ENCODE data around the gene ACSL3.

ACSL3 gene

DNA sequence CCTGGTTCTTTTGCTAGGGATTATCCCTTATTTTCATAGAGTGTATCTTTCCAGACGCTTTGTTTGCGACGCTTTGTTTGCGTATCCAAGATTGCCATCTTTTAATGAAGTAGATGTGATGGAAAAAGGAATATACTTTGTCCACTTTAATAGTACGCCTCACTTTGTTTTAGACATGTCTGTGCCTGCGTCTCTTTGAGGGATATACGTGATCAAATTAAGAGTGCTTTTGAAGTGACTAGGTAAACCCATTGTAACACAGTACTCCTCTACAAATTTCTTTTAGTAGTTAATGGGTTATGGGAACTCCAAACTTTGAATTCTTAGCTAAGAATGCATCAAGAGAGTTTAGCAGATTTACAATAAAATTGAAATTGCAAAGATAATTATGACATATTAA lies 27.9 kb downstream of the ACSL3 start:
- no peak overlapping the region for H3K4me3 ChIP-seq (ENCODE audit: low read length)
- peaks cover 86% of the 10 kb centered on the region for H3K79me2 ChIP-seq (ENCODE audit: control insufficient read depth, low read length)
- no peak for TF ChIP-seq EZH2phosphoT487 (IDR thresholded peaks at IDR 0.05; ENCODE audit: borderline replicate concordance, low read length)
- TF ChIP-seq, protein P1, sequence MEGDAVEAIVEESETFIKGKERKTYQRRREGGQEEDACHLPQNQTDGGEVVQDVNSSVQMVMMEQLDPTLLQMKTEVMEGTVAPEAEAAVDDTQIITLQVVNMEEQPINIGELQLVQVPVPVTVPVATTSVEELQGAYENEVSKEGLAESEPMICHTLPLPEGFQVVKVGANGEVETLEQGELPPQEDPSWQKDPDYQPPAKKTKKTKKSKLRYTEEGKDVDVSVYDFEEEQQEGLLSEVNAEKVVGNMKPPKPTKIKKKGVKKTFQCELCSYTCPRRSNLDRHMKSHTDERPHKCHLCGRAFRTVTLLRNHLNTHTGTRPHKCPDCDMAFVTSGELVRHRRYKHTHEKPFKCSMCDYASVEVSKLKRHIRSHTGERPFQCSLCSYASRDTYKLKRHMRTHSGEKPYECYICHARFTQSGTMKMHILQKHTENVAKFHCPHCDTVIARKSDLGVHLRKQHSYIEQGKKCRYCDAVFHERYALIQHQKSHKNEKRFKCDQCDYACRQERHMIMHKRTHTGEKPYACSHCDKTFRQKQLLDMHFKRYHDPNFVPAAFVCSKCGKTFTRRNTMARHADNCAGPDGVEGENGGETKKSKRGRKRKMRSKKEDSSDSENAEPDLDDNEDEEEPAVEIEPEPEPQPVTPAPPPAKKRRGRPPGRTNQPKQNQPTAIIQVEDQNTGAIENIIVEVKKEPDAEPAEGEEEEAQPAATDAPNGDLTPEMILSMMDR (IDR thresholded peaks at IDR 0.05; ENCODE audit: low read depth, low read length, poor library complexity, severe bottlenecking) = no peak
- no peak overlapping the region for H3K4me2 ChIP-seq (ENCODE audit: low read length)
- H3K36me3 ChIP-seq (ENCODE audit: control insufficient read depth, low read length) = peaks cover 9% of the 10 kb centered on the region
- peaks cover 14% of the 10 kb centered on the region for H4K20me1 ChIP-seq (ENCODE audit: control insufficient read depth, insufficient read depth, low read depth, low read length)
- H3K4me1 ChIP-seq (ENCODE audit: control insufficient read depth, low read length) = no peaks in the 10 kb centered on the region
- H3F3A ChIP-seq (ENCODE audit: control insufficient read depth, insufficient read depth) = 0 out of 2 replicates have a peak, but pooled peaks cover 2% of the 10 kb centered on the region
- no peak overlapping the region for H3K27ac ChIP-seq (ENCODE audit: low read depth, low read length)
- H3K9me3 ChIP-seq (ENCODE audit: control insufficient read depth, insufficient read depth, low read length) = no peaks in the 10 kb centered on the region
- H3K27me3 ChIP-seq (ENCODE audit: control insufficient read depth, low read length) = no peaks in the 10 kb centered on the region
- no peaks in the 10 kb centered on the region for H3K9me2 ChIP-seq (replicated peaks; ENCODE audit: control insufficient read depth, low read length)

DNA sequence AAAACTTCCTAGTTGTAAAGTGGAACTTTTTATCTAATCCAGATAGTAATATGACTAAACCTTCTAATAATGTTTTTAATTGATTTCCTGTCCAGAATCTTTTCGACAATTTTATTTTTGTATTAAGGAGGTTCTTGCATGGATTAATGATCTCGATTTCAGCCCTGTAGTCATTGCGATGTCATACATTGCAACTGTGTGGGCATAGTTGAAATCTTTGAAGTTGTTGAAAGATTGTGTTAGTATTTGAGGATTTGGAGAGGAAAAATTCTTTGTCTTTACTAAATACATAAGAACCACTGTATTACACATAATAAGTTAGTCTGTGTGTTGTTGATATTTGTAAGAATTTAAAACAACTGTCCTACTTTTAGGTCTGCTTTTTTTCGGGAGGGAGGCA lies 31.1 kb downstream of the ACSL3 start:
- TF ChIP-seq, protein P1 (IDR thresholded peaks at IDR 0.05; ENCODE audit: low read depth, low read length, poor library complexity, severe bottlenecking) = no peak
- no peak for TF ChIP-seq EZH2phosphoT487 (IDR thresholded peaks at IDR 0.05; ENCODE audit: borderline replicate concordance, low read length)
- Histone ChIP-seq H4K20me1 (ENCODE audit: control insufficient read depth, insufficient read depth, low read depth, low read length) (0 out of 2 replicates have a peak, but pooled peaks cover 3% of the 10 kb centered on the region), H3K27me3 (ENCODE audit: control insufficient read depth, low read length) (no peaks in the 10 kb centered on the region), H3K4me1 (ENCODE audit: control insufficient read depth, low read length) (peaks cover 14% of the 10 kb centered on the region), H3K4me3 (ENCODE audit: low read length) (no peak overlapping the region), H3K4me2 (ENCODE audit: low read length) (no peak overlapping the region), H3K79me2 (ENCODE audit: control insufficient read depth, low read length) (peaks cover 71% of the 10 kb centered on the region), H3K36me3 (ENCODE audit: control insufficient read depth, low read length) (peaks cover 9% of the 10 kb centered on the region), H3K9me2 (replicated peaks; ENCODE audit: control insufficient read depth, low read length) (no peaks in the 10 kb centered on the region), H3K27ac (ENCODE audit: low read depth, low read length) (no peak overlapping the region), H3K9me3 (ENCODE audit: control insufficient read depth, insufficient read depth, low read length) (no peaks in the 10 kb centered on the region), H3F3A (ENCODE audit: control insufficient read depth, insufficient read depth) (0 out of 2 replicates have a peak, but pooled peaks cover 2% of the 10 kb centered on the region)

DNA sequence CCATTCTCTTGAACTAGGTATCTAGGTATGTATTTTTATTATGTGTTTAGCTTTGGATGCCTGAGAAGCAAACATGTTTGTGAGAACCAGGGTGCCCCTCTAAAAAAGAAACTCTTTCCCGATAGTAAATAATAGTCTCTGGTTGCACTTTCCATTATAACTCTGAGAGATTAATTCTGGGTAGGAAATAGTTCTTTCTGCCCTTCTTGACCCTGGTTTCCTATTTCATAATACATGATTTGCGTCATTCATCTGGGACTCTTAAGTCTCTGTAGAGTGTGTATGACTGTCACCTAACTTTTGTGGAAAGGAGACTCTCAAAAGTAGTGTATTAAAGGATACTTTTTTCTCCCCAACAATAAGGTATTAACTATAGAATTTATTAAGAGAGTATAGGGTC lies 31.5 kb downstream of the ACSL3 start:
- Histone ChIP-seq H3K4me3 (ENCODE audit: low read length) (no peak overlapping the region), H3K27me3 (ENCODE audit: control insufficient read depth, low read length) (no peaks in the 10 kb centered on the region), H3K36me3 (ENCODE audit: control insufficient read depth, low read length) (peaks cover 7% of the 10 kb centered on the region), H3K9me3 (ENCODE audit: control insufficient read depth, insufficient read depth, low read length) (no peaks in the 10 kb centered on the region), H3K4me2 (ENCODE audit: low read length) (no peak overlapping the region), H3F3A (ENCODE audit: control insufficient read depth, insufficient read depth) (0 out of 2 replicates have a peak, but pooled peaks cover 2% of the 10 kb centered on the region), H3K9me2 (replicated peaks; ENCODE audit: control insufficient read depth, low read length) (no peaks in the 10 kb centered on the region), H3K27ac (ENCODE audit: low read depth, low read length) (no peak overlapping the region), H3K4me1 (ENCODE audit: control insufficient read depth, low read length) (peaks cover 14% of the 10 kb centered on the region), H4K20me1 (ENCODE audit: control insufficient read depth, insufficient read depth, low read depth, low read length) (0 out of 2 replicates have a peak, but pooled peaks cover 3% of the 10 kb centered on the region), H3K79me2 (ENCODE audit: control insufficient read depth, low read length) (peaks cover 66% of the 10 kb centered on the region)
- no peak for TF ChIP-seq EZH2phosphoT487 (IDR thresholded peaks at IDR 0.05; ENCODE audit: borderline replicate concordance, low read length)
- TF ChIP-seq, protein P1 (IDR thresholded peaks at IDR 0.05; ENCODE audit: low read depth, low read length, poor library complexity, severe bottlenecking) = no peak

Measured in DOHH2 (cell line).